Measurements from ENCODE around the gene IL36B. TPM values are rescaled to one million over a fixed set of nuclear protein-coding genes. Genes with fewer than 3 reads are reported as not detected.
"Not testable (repeated sequence)": the region's sequence is repeated elsewhere in the genome, so short reads cannot be mapped to it uniquely, and the experiment has no call there.

Gene IL36B
- total RNA-seq, result not detected
- polyA plus RNA-seq, result not detected
- long read RNA-seq, donor 1, result 0 reads
- long read RNA-seq, donor 2, result 0 reads
- long read RNA-seq, donor 3, result 0 reads
- long read RNA-seq, donor 4, result 0 reads
- long read RNA-seq, donor 5, result 0 reads
- long read RNA-seq, donor 6, result 0 reads
- long read RNA-seq, donor 7, result 0 reads
- long read RNA-seq, donor 8, result 0 reads
- long read RNA-seq, donor 9, result 0 reads
- long read RNA-seq, donor 10, result 0 reads

- WGBS, 5 donors, result 59 to 74% (median 69%) methylated on average over 6 of the region's 6 CpGs
- no peaks in the 10 kb centered on the region for H3K36me3 ChIP-seq
- H3K4me1 ChIP-seq, result no peaks in the 10 kb centered on the region
- intact Hi-C loops (cut with DNase I; ENCODE audit: low total_unique reads), result no loop called here
- no peak for DNase-seq
- H3K4me3 ChIP-seq, result no peak within 1 kb of the TSS
- H3K27me3 ChIP-seq, result no peaks in the 10 kb centered on the region
- no peak for TF ChIP-seq CTCF (IDR thresholded peaks at IDR 0.05)
- TF ChIP-seq EP300 (IDR thresholded peaks at IDR 0.05), result no peak
- TF ChIP-seq POLR2A (IDR thresholded peaks at IDR 0.05), result no peak
- no peak for TF ChIP-seq POLR2AphosphoS5 (IDR thresholded peaks at IDR 0.05)
- peaks cover 0 to 17% (median 12%) of the 10 kb centered on the region in 4 donors for H3K9me3 ChIP-seq
- no peak within 1 kb of the TSS for H3K27ac ChIP-seq
Measured at GRCh38 chr2:113052396-113052917, at the start of gene IL36B. TSS of gene IL36B (minus strand) at chr2:113052867.

- Histone ChIP-seq H3K4me3 (no peak overlapping the region), H3K4me1 (no peaks in the 10 kb centered on the region), H3K36me3 (no peaks in the 10 kb centered on the region), H3K27me3 (no peaks in the 10 kb centered on the region), H3K9me3 (peaks cover 0 to 4% (median 2%) of the 10 kb centered on the region in 4 donors), H3K27ac (no peak overlapping the region)
- DNase-seq, result no peak
- no peak for TF ChIP-seq CTCF (IDR thresholded peaks at IDR 0.05)
- no peak for TF ChIP-seq POLR2A (IDR thresholded peaks at IDR 0.05)
- TF ChIP-seq EP300 (IDR thresholded peaks at IDR 0.05), result no peak
- TF ChIP-seq POLR2AphosphoS5 (IDR thresholded peaks at IDR 0.05), result no peak
- WGBS, 5 donors, result 73 to 100% (median 90%) methylated on average over 2 of the region's 2 CpGs
- intact Hi-C loops (cut with DNase I; ENCODE audit: low total_unique reads), result no loop called here
Measured at GRCh38 chr2:113102133-113102532, 49.5 kb upstream of the IL36B start.

GRCh38 chr2:113098532-113098931 lies 45.9 kb upstream of the IL36B start:
- TF ChIP-seq POLR2A (IDR thresholded peaks at IDR 0.05), result no peak
- no peak overlapping the region for H3K4me3 ChIP-seq
- no peak overlapping the region for H3K27ac ChIP-seq
- no peaks in the 10 kb centered on the region for H3K27me3 ChIP-seq
- no peaks in the 10 kb centered on the region for H3K4me1 ChIP-seq
- no peak for DNase-seq
- intact Hi-C loops (cut with DNase I; ENCODE audit: low total_unique reads), result no loop called here
- no peaks in the 10 kb centered on the region for H3K36me3 ChIP-seq
- H3K9me3 ChIP-seq, result peaks cover 0 to 5% (median 3%) of the 10 kb centered on the region in 4 donors
- 91 to 100% (median 96%) methylated on average over 5 to 6 of the region's 6 CpGs for WGBS, 5 donors

GRCh38 chr2:113098041-113098440 lies 45.4 kb upstream of the IL36B start:
- no peak overlapping the region for H3K27ac ChIP-seq
- intact Hi-C loops (cut with DNase I; ENCODE audit: low total_unique reads), result no loop called here

GRCh38 chr2:113096842-113097618 lies 44.4 kb upstream of the IL36B start:
- H3K27me3 ChIP-seq, result not testable (repeated sequence)

More at GRCh38 chr2:113098041-113098440, 45.4 kb upstream of the IL36B start:
- Histone ChIP-seq H3K27me3 (no peaks in the 10 kb centered on the region), H3K4me3 (no peak overlapping the region), H3K9me3 (peaks cover 0 to 5% (median 2%) of the 10 kb centered on the region in 4 donors), H3K36me3 (no peaks in the 10 kb centered on the region), H3K4me1 (no peaks in the 10 kb centered on the region)
- 70 to 82% (median 78%) methylated on average over 4 of the region's 4 CpGs for WGBS, 5 donors
- DNase-seq, result no peak
- TF ChIP-seq POLR2AphosphoS5 (IDR thresholded peaks at IDR 0.05) (no peak), EP300 (IDR thresholded peaks at IDR 0.05) (no peak), POLR2A (IDR thresholded peaks at IDR 0.05) (no peak), CTCF (IDR thresholded peaks at IDR 0.05) (no peak)

GRCh38 chr2:113096306-113096705 lies 43.6 kb upstream of the IL36B start:
- H3K4me1 ChIP-seq; H3K27ac ChIP-seq; H3K27me3 ChIP-seq; DNase-seq; H3K36me3 ChIP-seq; H3K9me3 ChIP-seq; intact Hi-C loops (cut with DNase I; ENCODE audit: low total_unique reads); H3K4me3 ChIP-seq: not testable (repeated sequence)
- whole genome bisulfite sequencing, 5 donors, result 91 to 94% (median 93%) methylated on average over 10 to 14 of the region's 14 CpGs

More at GRCh38 chr2:113096842-113097618, 44.4 kb upstream of the IL36B start:
- H3K4me3 ChIP-seq; intact Hi-C loops (cut with DNase I; ENCODE audit: low total_unique reads); H3K4me1 ChIP-seq; H3K9me3 ChIP-seq; DNase-seq; H3K27ac ChIP-seq; H3K36me3 ChIP-seq: not testable (repeated sequence)
- 44 to 95% (median 84%) methylated on average over 2 of the region's 2 CpGs for WGBS, 5 donors
